SU-DHL-6 (cell line): ENCODE measurements around the gene OR8K5.

Source experiments
- H2AFZ ChIP-seq: fragments of 200-600 bp; sonication (generic); 2 replicates; pipeline ENCODE4 v1.6.1; 2014; ENCODE audit warnings: low read depth, mild to moderate bottlenecking, moderate library complexity, mixed read lengths, antibody characterized with exemption, low read length; ENCODE audit not compliant: severe bottlenecking
- H3F3A ChIP-seq: fragments of 200-600 bp; shearing (Covaris generic); 2 replicates; pipeline ENCODE4 v1.6.0; 2016; ENCODE audit warnings: antibody characterized with exemption, mild to moderate bottlenecking; ENCODE audit not compliant: insufficient read depth
- H3K27ac ChIP-seq: fragments of 200-600 bp; sonication (generic); 2 replicates; pipeline ENCODE4 v1.5.1; 2016; ENCODE audit warnings: low read depth, mild to moderate bottlenecking, low read length, moderate library complexity, mixed read lengths
- H3K27me3 ChIP-seq: fragments of 200-600 bp; sonication (generic), shearing (Covaris generic); 2 replicates; pipeline ENCODE4 v1.6.0; 2014; ENCODE audit warnings: mild to moderate bottlenecking, low read length
- H3K36me3 ChIP-seq: fragments of 200-600 bp; sonication (generic); 2 replicates; pipeline ENCODE4 v1.6.1; 2014; ENCODE audit warnings: mild to moderate bottlenecking, low read length, mixed read lengths
- H3K4me2 ChIP-seq: fragments of 300-600, 200-600 bp; shearing (Covaris generic), sonication (generic); 2 replicates; pipeline ENCODE4 v1.6.0; 2014; ENCODE audit warnings: low read length, low read depth, mild to moderate bottlenecking; ENCODE audit not compliant: poor library complexity, severe bottlenecking
- H3K4me3 ChIP-seq: fragments of 200-600 bp; sonication (generic); 2 replicates; pipeline ENCODE4 v1.5.1; 2014; ENCODE audit warnings: antibody characterized with exemption, low read length, mild to moderate bottlenecking, mixed read lengths; ENCODE audit not compliant: insufficient read depth, poor library complexity, severe bottlenecking
- H3K79me2 ChIP-seq: fragments of 200-600 bp; sonication (generic); 2 replicates; pipeline ENCODE4 v1.6.1; 2014; ENCODE audit warnings: mild to moderate bottlenecking, low read length, moderate library complexity; ENCODE audit not compliant: insufficient read depth
- H3K9ac ChIP-seq: fragments of 200-600 bp; sonication (generic); 2 replicates; pipeline ENCODE4 v1.7.0; 2014; ENCODE audit warnings: mild to moderate bottlenecking, low read length
- H3K9me2 ChIP-seq: fragments of 200-600 bp; sonication (generic); replicated peaks from 2 replicates; pipeline ENCODE4 v1.6.1; 2014; ENCODE audit warnings: low read length; ENCODE audit not compliant: insufficient read depth
- H3K9me3 ChIP-seq: fragments of 200-600 bp; sonication (generic); 2 replicates; pipeline ENCODE4 v1.6.1; 2014; ENCODE audit warnings: low read length, mixed read lengths; ENCODE audit not compliant: insufficient read depth
- H4K20me1 ChIP-seq: fragments of 200-600 bp; sonication (generic); 2 replicates; pipeline ENCODE4 v1.6.1; 2014; ENCODE audit warnings: low read depth, mild to moderate bottlenecking, antibody characterized with exemption, low read length, moderate library complexity, mixed read lengths
- CTCF ChIP-seq: fragments of 200-600 bp; sonication (generic); IDR thresholded peaks from one replicate; pipeline ENCODE4 v1.5.1; 2017; ENCODE audit warnings: antibody characterized with exemption, mild to moderate bottlenecking, low read length, moderate library complexity; ENCODE audit not compliant: insufficient read depth, poor library complexity, severe bottlenecking
- EZH2phosphoT487 ChIP-seq: fragments of 200-600 bp; sonication (generic), shearing (Covaris generic); conservative IDR thresholded peaks from 2 replicates; pipeline ENCODE4 v1.6.1; 2018; ENCODE audit warnings: mild to moderate bottlenecking, antibody characterized with exemption, low read length, moderate library complexity, mixed read lengths

The OR8K5 gene, protein sequence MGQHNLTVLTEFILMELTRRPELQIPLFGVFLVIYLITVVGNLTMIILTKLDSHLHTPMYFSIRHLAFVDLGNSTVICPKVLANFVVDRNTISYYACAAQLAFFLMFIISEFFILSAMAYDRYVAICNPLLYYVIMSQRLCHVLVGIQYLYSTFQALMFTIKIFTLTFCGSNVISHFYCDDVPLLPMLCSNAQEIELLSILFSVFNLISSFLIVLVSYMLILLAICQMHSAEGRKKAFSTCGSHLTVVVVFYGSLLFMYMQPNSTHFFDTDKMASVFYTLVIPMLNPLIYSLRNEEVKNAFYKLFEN

GRCh38 chr11:56160217-56160616, at the start of gene OR8K5:
TSS of gene OR8K5 (minus strand) at chr11:56160317. CDS start at chr11:56160317, 0 bp downstream.
- no peak within 1 kb of the TSS for H3K4me3 ChIP-seq
- TF ChIP-seq CTCF, result no peak
- TF ChIP-seq EZH2phosphoT487, result no peak
- no peaks in the 10 kb centered on the region for H3F3A ChIP-seq
- no peaks in the 10 kb centered on the region for H3K9me3 ChIP-seq
- no peak within 1 kb of the TSS for H2AFZ ChIP-seq
- H3K27me3 ChIP-seq, result no peaks in the 10 kb centered on the region
- H3K36me3 ChIP-seq, result no peaks in the 10 kb centered on the region
- no peak within 1 kb of the TSS for H3K27ac ChIP-seq
- no peak within 1 kb of the TSS for H3K4me2 ChIP-seq
- no peaks in the 10 kb centered on the region for H3K79me2 ChIP-seq
- no peaks in the 10 kb centered on the region for H4K20me1 ChIP-seq
- no peaks in the 10 kb centered on the region for H3K9me2 ChIP-seq
- H3K9ac ChIP-seq, result no peak within 1 kb of the TSS

DNA sequence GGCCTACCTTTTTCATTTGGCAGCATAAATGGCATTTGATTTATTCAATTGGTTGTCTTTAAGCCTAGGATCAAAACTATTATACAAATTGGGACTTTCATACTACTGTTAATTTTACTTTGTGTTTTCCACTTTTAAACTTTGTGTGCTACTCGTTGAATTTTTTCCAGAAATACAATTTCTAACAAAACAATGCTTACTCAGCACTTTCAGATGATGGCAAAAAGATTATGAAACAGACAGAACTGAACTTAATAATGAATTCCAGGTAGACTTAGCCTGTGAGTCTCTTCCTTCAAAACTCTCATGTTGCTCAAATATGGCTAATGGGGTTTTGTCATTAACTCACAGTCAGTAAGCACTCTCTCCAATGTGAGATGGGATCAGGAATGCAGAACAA, 47.7 kb upstream of the OR8K5 start:
- H3K4me2 ChIP-seq, result no peak overlapping the region

DNA sequence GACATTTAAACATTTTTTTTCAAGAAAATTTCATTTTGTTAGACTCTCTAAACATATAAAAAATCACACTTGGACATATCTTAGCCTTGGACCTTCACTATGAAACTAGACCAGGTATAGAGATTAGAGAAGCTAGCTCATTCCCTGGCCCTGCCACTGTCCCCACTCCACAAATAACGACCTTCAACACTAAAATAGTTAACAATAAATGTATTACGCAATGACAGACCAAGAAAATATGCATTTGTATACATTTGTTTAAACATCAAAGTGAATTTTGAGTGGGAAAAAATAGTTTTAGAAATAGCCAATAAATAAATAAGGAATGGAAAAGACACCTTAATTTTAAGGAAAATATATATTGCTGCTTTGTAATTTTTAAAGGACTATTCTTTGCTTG, 37.2 kb upstream of the OR8K5 start:
- Histone ChIP-seq H3K36me3 (no peaks in the 10 kb centered on the region), H3K4me2 (no peak overlapping the region), H3K9ac (no peak overlapping the region), H3K4me3 (no peak overlapping the region), H3K79me2 (no peaks in the 10 kb centered on the region), H3K9me3 (no peaks in the 10 kb centered on the region), H4K20me1 (no peaks in the 10 kb centered on the region), H3K27ac (no peak overlapping the region), H2AFZ (no peak overlapping the region), H3K27me3 (no peaks in the 10 kb centered on the region), H3K9me2 (no peaks in the 10 kb centered on the region), H3F3A (no peaks in the 10 kb centered on the region)
- TF ChIP-seq EZH2phosphoT487 (no peak), CTCF (no peak)

More for the DNA sequence above, 47.7 kb upstream of the OR8K5 start:
- Histone ChIP-seq H2AFZ (no peak overlapping the region), H3K36me3 (no peaks in the 10 kb centered on the region), H3K4me3 (no peak overlapping the region), H4K20me1 (no peaks in the 10 kb centered on the region), H3K9me2 (no peaks in the 10 kb centered on the region), H3K27ac (no peak overlapping the region), H3K9me3 (no peaks in the 10 kb centered on the region), H3K9ac (no peak overlapping the region), H3F3A (no peaks in the 10 kb centered on the region), H3K27me3 (no peaks in the 10 kb centered on the region), H3K79me2 (no peaks in the 10 kb centered on the region)
- no peak for TF ChIP-seq CTCF
- no peak for TF ChIP-seq EZH2phosphoT487
